ENCODE results near the gene CCL24. TPM values are rescaled to one million over a fixed set of nuclear protein-coding genes. Genes with fewer than 3 reads are reported as not detected.

Gene CCL24
- total and polyA plus RNA-seq, 2 of the 4 experiments (the other 2 are of a cell fraction) = not detected

- Histone ChIP-seq H3K79me1 (ENCODE audit: low read depth in 1 of 2, low read length in 2 of 2) (no peaks in the 10 kb centered on the region), H3K9me3 (ENCODE audit: control insufficient read depth, insufficient read depth, low read length) (no peaks in the 10 kb centered on the region), H4K8ac (ENCODE audit: low read depth in 2 of 2, low read length in 2 of 2) (no peak overlapping the region), H3K56ac (ENCODE audit: extremely low read depth, insufficient read depth, low read length) (no peak overlapping the region), H3K27ac (ENCODE audit: insufficient read depth, low read length) (no peak overlapping the region), H3K4ac (ENCODE audit: low read depth, low read length) (no peak overlapping the region), H2BK15ac (ENCODE audit: low read depth, low read length) (no peak overlapping the region), H3K4me3 (ENCODE audit: insufficient read depth, low read depth, low read length) (no peak overlapping the region), H2BK20ac (ENCODE audit: low read depth, low read length) (no peak overlapping the region), H3K18ac (ENCODE audit: low read depth, low read length) (no peak overlapping the region), H4K20me1 (ENCODE audit: insufficient read depth, low read length) (no peaks in the 10 kb centered on the region), H3K14ac (replicated peaks; ENCODE audit: low read depth, low read length) (no peak overlapping the region), H2BK5ac (ENCODE audit: low read depth, low read length, poor library complexity, severe bottlenecking) (no peak overlapping the region), H3K36me3 (ENCODE audit: control insufficient read depth, insufficient read depth, low read length) (no peaks in the 10 kb centered on the region), H3K4me1 (ENCODE audit: control insufficient read depth, insufficient read depth, low read length) (no peaks in the 10 kb centered on the region), H4K91ac (ENCODE audit: insufficient read depth, low read depth, low read length) (no peak overlapping the region), H3K23ac (ENCODE audit: low read depth, low read length) (no peak overlapping the region), H3K27me3 (ENCODE audit: control insufficient read depth, insufficient read depth, low read length) (no peaks in the 10 kb centered on the region), H3K9me1 (ENCODE audit: insufficient read depth, low read length) (peaks cover 3% of the 10 kb centered on the region; the same call in 1 of the 2 replicates), H2AK9ac (replicated peaks; ENCODE audit: low read depth, low read length, poor library complexity) (no peak overlapping the region), H2AFZ (replicated peaks; ENCODE audit: low read length, poor library complexity) (no peak overlapping the region), H2BK120ac (ENCODE audit: low read depth, low read length) (no peak overlapping the region), H4K5ac (ENCODE audit: low read depth, low read length) (no peak overlapping the region), H3K4me2 (ENCODE audit: low read depth, low read length) (no peak overlapping the region), H3K9ac (ENCODE audit: low read depth, low read length) (no peak overlapping the region), H2AK5ac (ENCODE audit: low read depth, low read length) (no peak overlapping the region)
- no CpG with 5 or more reads among the region's 7 CpGs for WGBS, 2 experiments (ENCODE audit: extremely low coverage in 2 of 2, insufficient read length in 1 of 2)
- TF ChIP-seq RCOR1 (IDR thresholded peaks at IDR 0.05; ENCODE audit: insufficient replicate concordance, low read length) (no peak), FOS (IDR thresholded peaks at IDR 0.05; ENCODE audit: low read depth, low read length) (no peak), BHLHE40 (IDR thresholded peaks at IDR 0.05; ENCODE audit: low read depth, low read length) (no peak), RFX5 (IDR thresholded peaks at IDR 0.05; ENCODE audit: low read depth, low read length) (no peak), POLR2A (IDR thresholded peaks at IDR 0.05; ENCODE audit: low read depth, low read length) (no peak), ELK1 (IDR thresholded peaks at IDR 0.05; ENCODE audit: borderline replicate concordance, low read depth, low read length) (no peak), MAZ (IDR thresholded peaks at IDR 0.05; ENCODE audit: borderline replicate concordance, low read depth, low read length) (no peak)
- TF ChIP-seq, protein P1, sequence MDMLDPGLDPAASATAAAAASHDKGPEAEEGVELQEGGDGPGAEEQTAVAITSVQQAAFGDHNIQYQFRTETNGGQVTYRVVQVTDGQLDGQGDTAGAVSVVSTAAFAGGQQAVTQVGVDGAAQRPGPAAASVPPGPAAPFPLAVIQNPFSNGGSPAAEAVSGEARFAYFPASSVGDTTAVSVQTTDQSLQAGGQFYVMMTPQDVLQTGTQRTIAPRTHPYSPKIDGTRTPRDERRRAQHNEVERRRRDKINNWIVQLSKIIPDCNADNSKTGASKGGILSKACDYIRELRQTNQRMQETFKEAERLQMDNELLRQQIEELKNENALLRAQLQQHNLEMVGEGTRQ (IDR thresholded peaks at IDR 0.05; ENCODE audit: low read depth, low read length) = no peak
- DNase-seq (no peak), ATAC-seq (ENCODE audit: low read depth) (no peak)
- dilution Hi-C loops (cut with HindIII; ENCODE audit: low sequenced_read_pairs, unreplicated experiment) = no loop called here
- ChIA-PET CTCF (no interaction called here), POLR2A (ENCODE audit: unreplicated experiment) (no interaction called here)
- in situ Hi-C loops (cut with MboI; ENCODE audit: low sequenced_read_pairs) = no loop called here
- intact Hi-C loops (cut with micrococcal nuclease) = no loop called here
- BruUV-seq (replicated peaks) = no TSS peak
These were observed 23.2 kb upstream of the CCL24 start for GRCh38 chr7:75836798-75837197.

Data from IMR-90 (cell line).